H9 (cell line): ENCODE results near the gene GATA2. TPM values are rescaled to one million over a fixed set of nuclear protein-coding genes. Genes with fewer than 3 reads are reported as not detected.

ENCODE experiments used
- DNase-seq: peaks from one replicate; pipeline ENCODE4 v3.0.0-alpha.2; 2017
- H2AFZ ChIP-seq: one replicate; pipeline ENCODE4 v1.6.1; 2013; ENCODE audit warnings: mild to moderate bottlenecking, low read length, control low read depth, moderate library complexity
- H2AK5ac ChIP-seq: 2 replicates; pipeline ENCODE4 v1.6.1; 2013; ENCODE audit warnings: low read length, control low read depth, mixed read lengths; ENCODE audit not compliant: insufficient read length
- H2BK120ac ChIP-seq: one replicate; pipeline ENCODE4 v1.6.1; 2013; ENCODE audit warnings: low read depth, mild to moderate bottlenecking, low read length, control low read depth, inconsistent platforms; ENCODE audit not compliant: poor library complexity, severe bottlenecking
- H2BK12ac ChIP-seq: 2 replicates; pipeline ENCODE4 v1.6.1; 2013; ENCODE audit warnings: low read length, control low read depth, mixed read lengths, low read depth; ENCODE audit not compliant: insufficient read length
- H2BK15ac ChIP-seq: 2 replicates; pipeline ENCODE4 v1.6.1; 2013; ENCODE audit warnings: low read depth, low read length, control low read depth
- H2BK20ac ChIP-seq: one replicate; pipeline ENCODE4 v1.6.1; 2013; ENCODE audit warnings: low read depth, mild to moderate bottlenecking, low read length, control low read depth, inconsistent platforms; ENCODE audit not compliant: poor library complexity, severe bottlenecking
- H2BK5ac ChIP-seq: 2 replicates; pipeline ENCODE4 v1.6.1; 2013; ENCODE audit warnings: low read length, control low read depth, mixed read lengths; ENCODE audit not compliant: insufficient read length
- H3K14ac ChIP-seq: 2 replicates; pipeline ENCODE4 v1.6.1; 2013; ENCODE audit warnings: low read length, control low read depth; ENCODE audit not compliant: insufficient read depth
- H3K18ac ChIP-seq: 2 replicates; pipeline ENCODE4 v1.6.1; 2013; ENCODE audit warnings: low read depth, mild to moderate bottlenecking, mixed read lengths, low read length, control low read depth; ENCODE audit not compliant: insufficient read length
- H3K23ac ChIP-seq: 2 replicates; pipeline ENCODE4 v1.6.1; 2013; ENCODE audit warnings: low read length, control low read depth, mixed read lengths, low read depth; ENCODE audit not compliant: insufficient read length
- H3K23me2 ChIP-seq: 2 replicates; pipeline ENCODE4 v1.6.1; 2013; ENCODE audit warnings: low read depth, mild to moderate bottlenecking, mixed read lengths, low read length, control low read depth; ENCODE audit not compliant: insufficient read length, poor library complexity, severe bottlenecking
- H3K27ac ChIP-seq: 2 replicates; pipeline ENCODE4 v1.5.1; 2013; ENCODE audit warnings: low read length, control low read depth, mixed read lengths, low read depth; ENCODE audit not compliant: insufficient read length
- H3K27me3 ChIP-seq: 2 replicates; pipeline ENCODE4 v1.6.1; 2013; ENCODE audit warnings: low read length, control low read depth, inconsistent platforms; ENCODE audit not compliant: insufficient read depth
- H3K4ac ChIP-seq: 2 replicates; pipeline ENCODE4 v1.6.1; 2013; ENCODE audit warnings: low read depth, mild to moderate bottlenecking, control low read depth, inconsistent platforms, low read length, moderate library complexity
- H3K4me1 ChIP-seq: 2 replicates; pipeline ENCODE4 v1.6.1; 2013; ENCODE audit warnings: low read length, control low read depth, inconsistent platforms; ENCODE audit not compliant: insufficient read depth
- H3K4me2 ChIP-seq: 2 replicates; pipeline ENCODE4 v1.6.1; 2013; ENCODE audit warnings: low read length, control low read depth, mixed read lengths; ENCODE audit not compliant: insufficient read length, insufficient read depth
- H3K56ac ChIP-seq: 2 replicates; pipeline ENCODE4 v1.6.1; 2013; ENCODE audit warnings: low read depth, mild to moderate bottlenecking, mixed read lengths, low read length, control low read depth; ENCODE audit not compliant: insufficient read length
- H3K79me1 ChIP-seq: 2 replicates; pipeline ENCODE4 v1.6.1; 2013; ENCODE audit warnings: low read depth, mild to moderate bottlenecking, moderate library complexity, low read length, control low read depth, inconsistent platforms; ENCODE audit not compliant: insufficient read depth, poor library complexity, severe bottlenecking
- H3K79me2 ChIP-seq: 2 replicates; pipeline ENCODE4 v1.6.1; 2013; ENCODE audit warnings: low read length, control low read depth, inconsistent platforms; ENCODE audit not compliant: insufficient read depth
- H3K9ac ChIP-seq: 2 replicates; pipeline ENCODE4 v1.6.1; 2013; ENCODE audit warnings: low read length, control low read depth, mixed read lengths; ENCODE audit not compliant: insufficient read length; ENCODE audit errors: extremely low read depth
- H3K9me3 ChIP-seq: one replicate; pipeline ENCODE4 v1.6.1; 2013; ENCODE audit warnings: low read depth, low read length, inconsistent platforms; ENCODE audit not compliant: control insufficient read depth
- H3T11ph ChIP-seq: one replicate; pipeline ENCODE4 v1.6.1; 2013; ENCODE audit warnings: mild to moderate bottlenecking, low read length, control low read depth, inconsistent platforms
- H4K20me1 ChIP-seq: one replicate; pipeline ENCODE4 v1.6.1; 2013; ENCODE audit not compliant: control insufficient read depth, insufficient read length, insufficient read depth
- H4K5ac ChIP-seq: 2 replicates; pipeline ENCODE4 v1.6.1; 2013; ENCODE audit warnings: low read depth, mild to moderate bottlenecking, mixed read lengths, low read length, control low read depth; ENCODE audit not compliant: insufficient read length
- H4K8ac ChIP-seq: replicated peaks from 2 replicates; pipeline ENCODE4 v1.6.1; 2013; ENCODE audit warnings: low read length, control low read depth, mixed read lengths, low read depth; ENCODE audit not compliant: insufficient read length
- H4K91ac ChIP-seq: 2 replicates; pipeline ENCODE4 v1.6.1; 2013; ENCODE audit warnings: low read depth, mild to moderate bottlenecking, moderate library complexity, mixed read lengths, low read length, control low read depth; ENCODE audit not compliant: insufficient read length
- H3K27ac Mint-ChIP-seq, 3 experiments: 2 replicates in 2 of 3; 3 replicates in 1 of 3; pipeline ENCODE4 v1.8.0; 2020 to 2021; ENCODE audit warnings: mixed read lengths in 3 of 3, mild to moderate bottlenecking in 1 of 3, moderate library complexity in 1 of 3
- H3K27me3 Mint-ChIP-seq: 2 replicates; pipeline ENCODE4 v1.8.0; 2021; ENCODE audit warnings: low read depth, mild to moderate bottlenecking, moderate library complexity, mixed read lengths
- H3K36me3 Mint-ChIP-seq, 3 experiments: 2 replicates in 2 of 3; 3 replicates in 1 of 3; pipeline ENCODE4 v1.8.0; 2020 to 2021; ENCODE audit warnings: low read depth in 3 of 3, mixed read lengths in 3 of 3; ENCODE audit not compliant: insufficient read depth in 1 of 3
- H3K4me1 Mint-ChIP-seq, 2 experiments: 2 replicates each; pipeline ENCODE4 v1.8.0; 2020; ENCODE audit warnings: mixed read lengths in 2 of 2
- H3K4me3 Mint-ChIP-seq, 2 experiments: 2 replicates in 1 of 2; 3 replicates in 1 of 2; pipeline ENCODE4 v1.8.0; 2020 to 2021; ENCODE audit warnings: mild to moderate bottlenecking in 2 of 2, mixed read lengths in 2 of 2, moderate library complexity in 1 of 2
- H3K9me3 Mint-ChIP-seq, 2 experiments: 2 replicates in 1 of 2; 3 replicates in 1 of 2; pipeline ENCODE4 v1.8.0; 2020; ENCODE audit warnings: mild to moderate bottlenecking in 2 of 2, mixed read lengths in 2 of 2, moderate library complexity in 1 of 2
- WGBS: extraction: QIAGEN DNeasy Blood & Tissue Kit; methylation state at CpG from one replicate; pipeline ENCODE4 v1.1.7; 2013; ENCODE audit warnings: missing lambda C conversion rate, low lambda C conversion rate, mixed read lengths; ENCODE audit not compliant: insufficient read length; ENCODE audit errors: extremely low coverage; 5-methylcytosine and 5-hydroxymethylcytosine counted together
- total RNA-seq: library from RNA; stranded (reverse); gene quantifications from 2 replicates; pipeline ENCODE4 v1.2.1, GENCODE V29; 2021
- TF ChIP-seq, protein P1 (sequence below): fragments of 200-600 bp; sonication (generic); conservative IDR thresholded peaks from 3 replicates; pipeline ENCODE4 v1.8.0; 2021; ENCODE audit warnings: antibody characterized with exemption, mild to moderate bottlenecking

GATA2 gene
- total RNA-seq, 1 experiment from 2014 or later, result 1.9 TPM

DNA sequence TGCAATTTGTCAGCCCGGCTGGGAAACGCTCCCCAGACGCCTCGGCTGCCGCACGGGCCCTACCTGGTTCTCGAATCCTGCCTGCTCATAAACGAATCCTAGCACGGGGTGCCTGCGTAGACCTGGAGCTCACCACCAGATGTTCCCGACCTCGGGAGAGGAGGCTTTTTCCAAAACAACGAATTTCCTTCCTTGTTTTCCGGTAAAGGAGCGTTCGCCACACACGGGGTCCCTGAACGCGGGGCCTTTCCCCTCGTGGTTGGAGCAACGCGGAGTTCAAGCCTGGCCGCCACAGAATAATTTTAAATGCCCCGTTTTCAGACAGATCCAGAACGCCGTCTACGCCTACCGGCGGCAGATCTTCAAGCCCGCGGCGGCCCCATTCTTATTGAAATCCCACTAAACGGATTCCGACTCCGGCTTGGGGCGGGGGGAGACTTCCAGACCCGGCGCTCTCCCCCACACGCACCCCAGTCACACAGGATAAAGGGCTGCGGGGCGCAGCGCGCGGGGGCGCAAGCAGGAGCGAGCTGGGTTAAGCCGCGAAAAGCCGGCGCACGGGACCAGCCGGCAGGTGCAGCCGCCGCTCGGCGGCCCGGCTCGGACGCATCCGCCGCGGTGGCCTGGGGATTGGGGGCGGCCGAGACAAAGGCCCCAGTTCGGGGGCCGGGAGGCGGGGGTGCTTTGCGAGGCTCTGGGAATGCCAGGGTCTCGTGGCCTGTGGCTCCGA is 895 bp downstream of the GATA2 start:
- Histone ChIP-seq H3K4me2 (no peak overlapping the region), H3K56ac (no peak overlapping the region), H3K9me3 (no peaks in the 10 kb centered on the region), H3K27me3 (peaks cover 89% of the 10 kb centered on the region), H2BK15ac (no peak overlapping the region), H2BK5ac (no peak overlapping the region), H4K8ac (no peak overlapping the region), H3K4me1 (no peaks in the 10 kb centered on the region), H3K79me1 (no peaks in the 10 kb centered on the region), H3K18ac (no peak overlapping the region), H3K79me2 (no peaks in the 10 kb centered on the region), H4K5ac (no peak overlapping the region), H2AK5ac (no peak overlapping the region), H2BK120ac (no peak overlapping the region), H3K23ac (no peak overlapping the region), H2BK12ac (no peak overlapping the region), H3K9ac (no peak overlapping the region), H3K27ac (no peak overlapping the region), H4K20me1 (peaks cover 3% of the 10 kb centered on the region), H3K23me2 (peaks cover 13% of the 10 kb centered on the region), H3K14ac (no peak overlapping the region), H3T11ph (no peak overlapping the region), H2AFZ (no peak overlapping the region), H4K91ac (no peak overlapping the region), H3K4ac (no peak overlapping the region), H2BK20ac (no peak overlapping the region)
- peak overlapping the region; percentile 38 to 70 for H3K4me3 Mint-ChIP-seq
- no peaks in the 10 kb centered on the region; a peak in 2 of 7 replicates for H3K36me3 Mint-ChIP-seq
- TF ChIP-seq, protein P1, sequence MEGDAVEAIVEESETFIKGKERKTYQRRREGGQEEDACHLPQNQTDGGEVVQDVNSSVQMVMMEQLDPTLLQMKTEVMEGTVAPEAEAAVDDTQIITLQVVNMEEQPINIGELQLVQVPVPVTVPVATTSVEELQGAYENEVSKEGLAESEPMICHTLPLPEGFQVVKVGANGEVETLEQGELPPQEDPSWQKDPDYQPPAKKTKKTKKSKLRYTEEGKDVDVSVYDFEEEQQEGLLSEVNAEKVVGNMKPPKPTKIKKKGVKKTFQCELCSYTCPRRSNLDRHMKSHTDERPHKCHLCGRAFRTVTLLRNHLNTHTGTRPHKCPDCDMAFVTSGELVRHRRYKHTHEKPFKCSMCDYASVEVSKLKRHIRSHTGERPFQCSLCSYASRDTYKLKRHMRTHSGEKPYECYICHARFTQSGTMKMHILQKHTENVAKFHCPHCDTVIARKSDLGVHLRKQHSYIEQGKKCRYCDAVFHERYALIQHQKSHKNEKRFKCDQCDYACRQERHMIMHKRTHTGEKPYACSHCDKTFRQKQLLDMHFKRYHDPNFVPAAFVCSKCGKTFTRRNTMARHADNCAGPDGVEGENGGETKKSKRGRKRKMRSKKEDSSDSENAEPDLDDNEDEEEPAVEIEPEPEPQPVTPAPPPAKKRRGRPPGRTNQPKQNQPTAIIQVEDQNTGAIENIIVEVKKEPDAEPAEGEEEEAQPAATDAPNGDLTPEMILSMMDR, result no peak
- H3K9me3 Mint-ChIP-seq, result peaks cover 3 to 7% of the 10 kb centered on the region in 2 experiments; a peak in 3 of 5 replicates
- peak; percentile 39 for DNase-seq
- no CpG with 5 or more reads among the region's 70 CpGs for WGBS
- peaks cover 99% of the 10 kb centered on the region for H3K27me3 Mint-ChIP-seq
- H3K4me1 Mint-ChIP-seq, result peaks cover 25 to 47% of the 10 kb centered on the region in 2 experiments
- H3K27ac Mint-ChIP-seq, result no peak overlapping the region
